ENCODE results near the gene ARHGAP9.
"Not testable (repeated sequence)": the region's sequence is repeated elsewhere in the genome, so short reads cannot be mapped to it uniquely, and the experiment has no call there.

The ARHGAP9 gene

GRCh38 chr12:57495051-57495701 is 15.5 kb upstream of the ARHGAP9 start:
- DNase-seq (ENCODE audit: low read depth, low spot score), result not testable (repeated sequence)

- no peak for DNase-seq (ENCODE audit: low read depth, low spot score)
Measured at GRCh38 chr12:57491393-57492280, 12.0 kb upstream of the ARHGAP9 start.

GRCh38 chr12:57490126-57490525 is 10.5 kb upstream of the ARHGAP9 start:
- DNase-seq (ENCODE audit: low read depth, low spot score), result no peak

GRCh38 chr12:57489157-57489641 is 9.5 kb upstream of the ARHGAP9 start:
- DNase-seq (ENCODE audit: low read depth, low spot score), result no peak

GRCh38 chr12:57488402-57489156 is 8.9 kb upstream of the ARHGAP9 start:
- no peak for DNase-seq (ENCODE audit: low read depth, low spot score)

GRCh38 chr12:57487597-57488401 is 8.1 kb upstream of the ARHGAP9 start, which contains the start of gene MARS1:
MARS1 (plus strand) TSS chr12:57488068; CDS start chr12:57488091, 23 bp downstream.
- peak; percentile 99 for DNase-seq (ENCODE audit: low read depth, low spot score)

GRCh38 chr12:57487055-57487596 is 7.5 kb upstream of the ARHGAP9 start:
- no peak for DNase-seq (ENCODE audit: low read depth, low spot score)

GRCh38 chr12:57485695-57486094 is 6.0 kb upstream of the ARHGAP9 start:
- no peak for DNase-seq (ENCODE audit: low read depth, low spot score)

GRCh38 chr12:57483466-57483865 is 3.8 kb upstream of the ARHGAP9 start:
- DNase-seq (ENCODE audit: low read depth, low spot score), result no peak

GRCh38 chr12:57481671-57482070 is 2.0 kb upstream of the ARHGAP9 start:
- no peak for DNase-seq (ENCODE audit: low read depth, low spot score)

GRCh38 chr12:57479043-57479375 is 657 bp downstream of the ARHGAP9 start:
- no peak for DNase-seq (ENCODE audit: low read depth, low spot score)

GRCh38 chr12:57477710-57478681 is 1.7 kb downstream of the ARHGAP9 start:
- DNase-seq (ENCODE audit: low read depth, low spot score), result no peak

- no peak for DNase-seq (ENCODE audit: low read depth, low spot score)
Measured at GRCh38 chr12:57476993-57477709, 2.5 kb downstream of the ARHGAP9 start.

GRCh38 chr12:57476162-57476992 is 3.3 kb downstream of the ARHGAP9 start:
- DNase-seq (ENCODE audit: low read depth, low spot score), result no peak

- DNase-seq (ENCODE audit: low read depth, low spot score), result no peak
Measured at GRCh38 chr12:57475271-57476161, 4.2 kb downstream of the ARHGAP9 start.

GRCh38 chr12:57474862-57475261 is 4.8 kb downstream of the ARHGAP9 start:
- DNase-seq (ENCODE audit: low read depth, low spot score), result no peak

GRCh38 chr12:57474430-57474829 is 5.2 kb downstream of the ARHGAP9 start:
- DNase-seq (ENCODE audit: low read depth, low spot score), result no peak

Measured in iPS DF 19.7 (cell line).